Activated effector memory CD4-positive, alpha-beta T cell treated with Interleukin-2 at 50 U/mL for 16 hours (primary cell): Measurements from ENCODE around the gene HNF1A.

Source experiments
- DNase-seq: peaks from one replicate; pipeline ENCODE4 v3.0.0-alpha.2; 2020

Gene HNF1A

GRCh38 chr12:120990487-120991055, 12.2 kb downstream of the HNF1A start:
- DNase-seq, result no peak

- DNase-seq, result no peak
Measured at GRCh38 chr12:120991965-120992364, 13.6 kb downstream of the HNF1A start.

GRCh38 chr12:120992989-120993388, 14.6 kb downstream of the HNF1A start:
- no peak for DNase-seq

- DNase-seq, result no peak
Measured at GRCh38 chr12:120993496-120993895, 15.2 kb downstream of the HNF1A start.

- no peak for DNase-seq
Measured at GRCh38 chr12:120994059-120994458, 15.7 kb downstream of the HNF1A start.

- no peak for DNase-seq
Measured at GRCh38 chr12:120994589-120995337, 16.4 kb downstream of the HNF1A start.

GRCh38 chr12:120996133-120996746, 17.9 kb downstream of the HNF1A start:
- DNase-seq, result no peak

GRCh38 chr12:120997448-120997847, 19.1 kb downstream of the HNF1A start:
- DNase-seq, result no peak

GRCh38 chr12:120998435-120998834, 20.1 kb downstream of the HNF1A start:
- DNase-seq, result no peak

- DNase-seq, result no peak
Measured at GRCh38 chr12:120999191-121000120, 21.1 kb downstream of the HNF1A start.

- no peak for DNase-seq
Measured at GRCh38 chr12:121000530-121000929, 22.2 kb downstream of the HNF1A start.

- no peak for DNase-seq
Measured at GRCh38 chr12:121001060-121001459, 22.7 kb downstream of the HNF1A start.

- no peak for DNase-seq
Measured at GRCh38 chr12:121001841-121002483, 23.6 kb downstream of the HNF1A start.

GRCh38 chr12:121003650-121004049, 25.3 kb downstream of the HNF1A start:
- DNase-seq, result no peak

- DNase-seq, result no peak
Measured at GRCh38 chr12:121004253-121004815, 26.0 kb downstream of the HNF1A start.

GRCh38 chr12:121005346-121005815, 27.0 kb downstream of the HNF1A start:
- DNase-seq, result peak; percentile 22

- DNase-seq, result no peak
Measured at GRCh38 chr12:121008347-121009098, 30.2 kb downstream of the HNF1A start.

- DNase-seq, result no peak
Measured at GRCh38 chr12:121009741-121010140, 31.4 kb downstream of the HNF1A start.

- no peak for DNase-seq
Measured at GRCh38 chr12:121010860-121011259, 32.5 kb downstream of the HNF1A start.

GRCh38 chr12:121011820-121012219, 33.5 kb downstream of the HNF1A start:
- DNase-seq, result no peak

GRCh38 chr12:121013715-121014114, 35.4 kb downstream of the HNF1A start:
- no peak for DNase-seq
